Mucosa of stomach (tissue), 1 donor: ENCODE results near the gene CTIF.
A peak's percentile ranks its signal among the peaks of the same experiment; 100 is the strongest.

Experiments used
- H3K27me3 ChIP-seq: one replicate; pipeline ENCODE4 v1.7.0; 2013; ENCODE audit warnings: mild to moderate bottlenecking, low read length; ENCODE audit not compliant: control insufficient read depth, insufficient read depth
- H3K36me3 ChIP-seq: one replicate; pipeline ENCODE4 v1.7.0; 2013; ENCODE audit warnings: low read length; ENCODE audit not compliant: control insufficient read depth, insufficient read depth
- H3K4me1 ChIP-seq: one replicate; pipeline ENCODE4 v1.7.0; 2013; ENCODE audit warnings: mild to moderate bottlenecking, low read length; ENCODE audit not compliant: control insufficient read depth, insufficient read depth
- H3K4me3 ChIP-seq: one replicate; pipeline ENCODE4 v1.7.0; 2013; ENCODE audit warnings: low read length
- H3K9ac ChIP-seq: one replicate; pipeline ENCODE4 v1.7.0; 2013; ENCODE audit warnings: mild to moderate bottlenecking, low read length, moderate library complexity
- H3K9me3 ChIP-seq: one replicate; pipeline ENCODE4 v1.7.0; 2013; ENCODE audit warnings: mild to moderate bottlenecking, low read length, moderate library complexity; ENCODE audit not compliant: control insufficient read depth
- donor health status: Pancreatic carcinoma.

The CTIF gene

DNA sequence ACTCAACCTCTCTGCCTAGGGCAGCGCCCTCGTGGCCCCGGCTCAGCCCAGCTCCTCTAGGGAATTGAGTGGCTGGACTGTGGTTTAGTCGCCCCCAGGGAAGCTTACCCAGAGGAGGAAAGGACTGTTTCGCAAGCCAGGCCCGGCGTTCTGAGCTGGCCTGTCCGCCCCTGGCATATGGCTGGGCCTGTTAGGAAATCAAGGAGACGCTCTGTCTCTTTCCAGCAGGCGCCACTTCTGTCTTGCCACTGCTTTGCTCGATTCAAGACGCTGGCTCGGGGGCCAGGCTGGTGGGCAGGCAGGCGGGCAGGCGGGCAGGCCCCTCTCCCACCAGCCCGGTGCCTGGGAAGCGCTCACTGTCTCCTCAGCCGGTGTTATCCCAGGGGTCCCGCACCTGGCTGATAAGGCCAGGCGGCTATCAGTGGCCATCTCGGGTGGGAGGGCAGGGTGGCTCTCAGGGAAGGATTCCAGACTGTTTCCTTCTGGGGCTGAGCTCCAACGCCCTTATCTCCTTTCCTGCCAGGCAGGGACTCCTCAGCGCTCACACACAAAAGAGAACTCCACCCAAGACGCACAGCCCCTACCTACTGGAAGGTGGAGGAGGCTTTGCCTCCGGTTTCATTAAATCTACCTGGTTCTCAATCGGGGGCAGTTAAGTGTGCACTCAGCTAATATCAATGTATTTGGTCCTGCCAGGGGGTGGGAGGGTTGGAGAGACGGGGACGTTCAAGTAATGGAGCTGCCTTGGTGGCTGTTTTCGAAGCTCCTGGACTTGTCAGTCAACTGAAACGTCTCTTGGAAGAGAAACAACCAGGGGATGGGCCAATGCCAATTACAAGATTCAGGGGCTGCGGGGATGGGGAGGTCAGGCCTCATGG is 302.8 kb downstream of the CTIF start:
- H3K9ac ChIP-seq: no peak overlapping the region
- no peaks in the 10 kb centered on the region for H3K27me3 ChIP-seq
- no peak overlapping the region for H3K4me3 ChIP-seq
- H3K9me3 ChIP-seq: no peaks in the 10 kb centered on the region
- H3K36me3 ChIP-seq: no peaks in the 10 kb centered on the region
- H3K4me1 ChIP-seq: peaks cover 22% of the 10 kb centered on the region

DNA sequence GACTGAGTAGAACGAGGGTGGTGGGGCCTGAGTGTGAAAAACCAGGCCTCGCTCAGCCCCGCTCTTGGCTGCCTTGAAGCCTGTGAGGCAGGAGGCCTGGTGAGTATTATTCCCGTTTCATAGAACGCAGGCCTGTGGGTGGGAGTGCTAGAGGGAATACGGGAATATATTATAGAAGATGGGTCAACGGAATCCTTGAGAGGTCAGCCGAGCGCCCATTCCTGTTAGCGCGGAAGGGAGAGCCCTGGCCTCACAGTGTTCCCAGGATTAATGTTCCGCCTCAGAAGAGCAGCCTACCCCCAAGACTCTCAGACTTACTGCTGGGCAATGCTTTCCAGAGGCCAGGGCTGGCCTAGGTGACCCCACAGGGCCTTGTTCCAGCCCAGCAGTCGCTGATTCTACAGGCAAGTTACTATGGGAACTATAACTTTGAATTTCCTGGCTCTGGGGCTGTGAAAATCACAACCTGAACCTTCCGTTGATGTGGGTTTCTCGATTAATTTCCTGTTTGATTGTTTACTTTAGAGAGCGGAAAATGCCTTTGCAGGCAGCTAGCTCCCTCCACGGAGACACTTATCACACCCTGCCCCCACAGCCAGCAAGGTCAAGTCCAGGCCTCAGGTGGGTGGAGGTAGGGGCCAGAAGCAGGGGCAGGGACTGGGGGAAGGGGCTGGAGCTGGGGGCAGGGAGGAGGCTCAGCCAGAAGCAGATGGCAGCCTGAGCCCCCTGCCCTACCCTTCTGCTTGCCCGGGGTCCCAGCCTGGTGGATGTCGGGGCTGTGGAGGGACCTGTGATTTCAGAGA is 303.6 kb downstream of the CTIF start:
- H3K4me1 ChIP-seq: peaks cover 22% of the 10 kb centered on the region
- no peaks in the 10 kb centered on the region for H3K36me3 ChIP-seq
- no peaks in the 10 kb centered on the region for H3K9me3 ChIP-seq
- H3K4me3 ChIP-seq: no peak overlapping the region
- H3K9ac ChIP-seq: no peak overlapping the region
- H3K27me3 ChIP-seq: no peaks in the 10 kb centered on the region

DNA sequence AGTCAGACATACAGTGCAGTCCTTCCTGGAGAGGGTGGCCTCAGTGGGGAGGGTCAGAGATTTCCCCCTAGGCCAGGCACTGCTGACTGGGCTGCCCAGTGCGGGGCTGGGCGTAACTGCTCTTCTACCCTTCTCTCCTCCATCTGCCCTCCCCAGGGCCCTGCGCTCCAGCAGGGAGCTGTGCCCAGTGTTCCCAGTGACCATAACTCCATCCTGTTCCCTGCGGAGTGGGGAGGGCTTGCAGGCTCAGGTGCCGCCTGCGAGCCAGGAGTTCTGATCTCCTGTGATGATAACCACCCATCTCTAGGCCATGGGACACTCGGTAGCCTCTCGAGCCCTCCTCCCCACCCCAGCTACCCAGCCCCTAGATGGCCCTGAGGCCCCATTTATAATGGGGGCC is 304.3 kb downstream of the CTIF start:
- H3K4me3 ChIP-seq: no peak overlapping the region
- no peaks in the 10 kb centered on the region for H3K27me3 ChIP-seq
- peaks cover 22% of the 10 kb centered on the region for H3K4me1 ChIP-seq
- no peaks in the 10 kb centered on the region for H3K36me3 ChIP-seq
- H3K9ac ChIP-seq: no peak overlapping the region
- H3K9me3 ChIP-seq: no peaks in the 10 kb centered on the region

DNA sequence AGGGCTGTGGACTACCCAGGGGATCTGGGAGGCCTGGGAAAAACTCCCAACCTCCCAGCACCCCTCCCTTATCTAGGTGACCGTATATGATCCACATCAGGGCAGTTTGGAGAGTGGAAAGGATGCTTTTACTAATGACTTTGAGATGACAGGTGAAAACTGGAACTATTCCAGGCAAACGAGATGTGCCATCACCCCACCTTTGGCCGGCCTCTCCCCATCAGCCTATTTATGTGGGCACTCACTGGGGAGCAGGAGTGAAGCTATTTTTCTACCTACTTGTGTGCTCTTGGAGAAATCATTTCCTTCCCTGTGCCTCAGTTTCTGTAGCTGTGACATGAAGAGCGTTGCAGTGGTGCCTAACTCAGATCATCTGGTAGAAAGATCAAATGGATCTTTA is 304.8 kb downstream of the CTIF start:
- H3K9me3 ChIP-seq: no peaks in the 10 kb centered on the region
- H3K4me1 ChIP-seq: peaks cover 22% of the 10 kb centered on the region
- H3K36me3 ChIP-seq: no peaks in the 10 kb centered on the region
- H3K27me3 ChIP-seq: no peaks in the 10 kb centered on the region
- H3K4me3 ChIP-seq: no peak overlapping the region
- H3K9ac ChIP-seq: no peak overlapping the region

DNA sequence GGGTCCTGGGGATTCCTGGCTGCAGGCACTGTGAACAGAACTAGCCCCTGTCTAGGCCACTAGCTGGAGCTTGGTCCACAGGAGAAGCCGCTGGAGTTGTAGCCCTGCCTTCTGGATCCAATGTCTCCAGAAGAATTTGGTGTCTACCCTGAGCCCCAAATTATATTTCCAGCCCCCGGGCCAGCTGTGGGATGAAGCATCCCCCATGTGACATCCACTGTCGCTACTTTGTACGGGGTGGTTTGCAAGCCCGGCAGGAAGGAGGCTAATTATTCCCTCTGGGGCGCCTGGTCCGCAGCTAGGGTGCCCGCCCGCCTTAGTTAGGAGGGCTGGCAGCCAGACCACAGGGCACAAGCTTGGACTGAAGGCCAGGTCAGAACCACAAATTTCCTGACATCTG is 305.4 kb downstream of the CTIF start:
- no peaks in the 10 kb centered on the region for H3K27me3 ChIP-seq
- no peaks in the 10 kb centered on the region for H3K36me3 ChIP-seq
- peaks cover 22% of the 10 kb centered on the region for H3K4me1 ChIP-seq
- no peak overlapping the region for H3K4me3 ChIP-seq
- no peaks in the 10 kb centered on the region for H3K9me3 ChIP-seq
- H3K9ac ChIP-seq: no peak overlapping the region

DNA sequence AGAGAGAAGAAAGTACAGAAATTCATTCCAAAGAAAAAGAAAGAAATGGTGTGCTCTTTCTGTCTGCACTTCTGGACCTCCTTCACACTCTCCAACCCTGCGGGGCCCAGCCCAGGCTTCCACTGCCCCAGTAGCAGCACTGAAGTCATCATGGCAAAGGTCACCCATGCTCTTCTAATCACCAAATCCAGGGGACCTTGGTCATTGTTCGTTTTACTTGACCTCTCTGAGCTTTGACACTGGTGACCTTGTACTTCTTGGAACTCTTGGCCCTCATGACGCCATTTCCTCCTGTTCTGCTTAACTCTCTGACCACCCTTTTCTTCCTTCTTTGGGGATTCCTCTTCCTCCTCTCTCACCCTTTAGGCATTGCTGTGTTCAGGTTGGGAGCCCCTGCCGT is 306.3 kb downstream of the CTIF start:
- Histone ChIP-seq H3K4me3 (no peak overlapping the region), H3K4me1 (peaks cover 23% of the 10 kb centered on the region), H3K9ac (no peak overlapping the region), H3K9me3 (no peaks in the 10 kb centered on the region), H3K36me3 (no peaks in the 10 kb centered on the region), H3K27me3 (no peaks in the 10 kb centered on the region)

DNA sequence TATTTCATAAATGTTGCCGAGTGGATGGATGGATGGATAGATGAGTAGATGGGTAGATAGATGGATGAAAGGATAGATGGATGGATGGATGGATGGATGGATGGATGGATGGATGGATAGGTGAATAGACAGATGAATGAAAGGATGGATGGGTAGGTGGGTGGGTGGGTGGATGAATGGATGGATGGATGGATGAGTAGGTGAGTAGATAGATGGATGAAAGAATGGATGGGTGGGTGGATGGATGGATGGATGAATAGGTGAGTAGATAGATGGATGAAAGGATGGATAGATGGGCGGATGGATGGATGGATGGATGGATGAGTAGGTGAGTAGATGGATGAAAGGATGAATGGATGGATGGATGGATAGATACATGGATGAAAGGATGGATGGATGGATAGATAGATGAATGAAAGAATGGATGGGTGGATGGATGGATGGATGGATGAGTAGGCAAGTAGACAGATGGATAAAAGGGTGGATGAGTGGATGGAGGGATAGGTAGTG is 307.6 kb downstream of the CTIF start:
- H3K9me3 ChIP-seq: no peaks in the 10 kb centered on the region
- no peaks in the 10 kb centered on the region for H3K36me3 ChIP-seq
- no peaks in the 10 kb centered on the region for H3K27me3 ChIP-seq
- H3K4me1 ChIP-seq: peaks cover 31% of the 10 kb centered on the region
- H3K4me3 ChIP-seq: no peak overlapping the region
- no peak overlapping the region for H3K9ac ChIP-seq

DNA sequence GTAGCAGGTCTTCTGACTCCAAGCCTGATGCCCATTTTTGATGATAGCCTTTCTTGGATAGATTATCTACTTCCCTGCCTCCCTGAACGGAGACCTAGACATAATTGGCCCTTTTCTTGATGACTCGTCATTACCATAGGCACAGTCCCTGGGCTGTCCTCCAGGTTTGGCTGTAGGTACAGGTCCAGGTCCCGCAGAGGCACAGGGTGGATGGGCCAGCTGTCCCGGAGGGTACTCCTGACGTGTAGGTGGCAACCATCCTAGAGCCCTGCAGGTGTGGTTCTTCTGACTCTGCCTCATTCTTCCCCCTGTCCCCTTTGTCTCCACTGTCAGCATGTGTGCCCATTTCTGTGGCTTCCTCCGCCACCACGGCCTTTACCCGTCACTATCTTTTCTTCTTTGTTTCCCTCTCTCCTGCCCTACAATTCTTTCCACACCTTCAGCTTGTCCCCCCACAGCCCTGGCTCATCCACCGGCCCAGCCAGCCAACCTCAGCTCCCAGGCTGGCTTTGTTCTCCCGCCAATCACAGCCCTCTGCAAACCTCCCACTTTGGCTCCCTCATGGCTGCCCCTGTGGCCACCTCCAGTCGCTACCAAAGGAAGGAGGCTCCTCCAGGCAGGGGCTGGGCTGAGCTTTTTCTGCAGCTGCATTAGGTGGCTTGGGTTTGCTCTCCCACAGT is 309.1 kb downstream of the CTIF start:
- Histone ChIP-seq H3K9me3 (no peaks in the 10 kb centered on the region), H3K4me3 (no peak overlapping the region), H3K27me3 (no peaks in the 10 kb centered on the region), H3K4me1 (peaks cover 17% of the 10 kb centered on the region), H3K9ac (no peak overlapping the region), H3K36me3 (no peaks in the 10 kb centered on the region)

DNA sequence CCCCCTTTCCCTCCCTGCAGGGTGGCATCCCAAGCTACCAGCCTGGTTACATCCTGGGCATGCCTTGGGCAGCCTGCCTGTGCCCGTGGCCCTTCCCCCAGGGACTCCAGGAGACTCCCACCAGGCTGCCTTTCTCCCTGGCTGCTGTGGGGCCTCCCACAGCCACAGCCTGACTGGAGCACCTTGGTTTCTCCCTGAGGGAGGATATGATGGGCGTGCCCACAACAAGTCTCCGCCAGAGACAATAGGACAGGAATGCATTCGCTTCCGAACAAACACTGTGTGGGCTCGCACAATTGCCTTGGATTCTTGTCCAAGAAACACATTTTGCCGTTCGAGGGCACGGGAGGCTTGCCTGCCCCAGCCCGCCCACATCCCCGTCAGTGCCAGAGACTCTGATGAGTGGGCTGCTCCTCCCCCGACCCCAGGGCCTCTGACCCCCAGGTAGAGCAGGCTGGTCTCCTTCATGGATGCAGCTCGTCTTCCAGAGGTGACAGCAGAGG is 309.9 kb downstream of the CTIF start:
- H3K9me3 ChIP-seq: no peaks in the 10 kb centered on the region
- H3K4me1 ChIP-seq: peaks cover 13% of the 10 kb centered on the region
- no peaks in the 10 kb centered on the region for H3K27me3 ChIP-seq
- no peaks in the 10 kb centered on the region for H3K36me3 ChIP-seq
- no peak overlapping the region for H3K9ac ChIP-seq
- no peak overlapping the region for H3K4me3 ChIP-seq

DNA sequence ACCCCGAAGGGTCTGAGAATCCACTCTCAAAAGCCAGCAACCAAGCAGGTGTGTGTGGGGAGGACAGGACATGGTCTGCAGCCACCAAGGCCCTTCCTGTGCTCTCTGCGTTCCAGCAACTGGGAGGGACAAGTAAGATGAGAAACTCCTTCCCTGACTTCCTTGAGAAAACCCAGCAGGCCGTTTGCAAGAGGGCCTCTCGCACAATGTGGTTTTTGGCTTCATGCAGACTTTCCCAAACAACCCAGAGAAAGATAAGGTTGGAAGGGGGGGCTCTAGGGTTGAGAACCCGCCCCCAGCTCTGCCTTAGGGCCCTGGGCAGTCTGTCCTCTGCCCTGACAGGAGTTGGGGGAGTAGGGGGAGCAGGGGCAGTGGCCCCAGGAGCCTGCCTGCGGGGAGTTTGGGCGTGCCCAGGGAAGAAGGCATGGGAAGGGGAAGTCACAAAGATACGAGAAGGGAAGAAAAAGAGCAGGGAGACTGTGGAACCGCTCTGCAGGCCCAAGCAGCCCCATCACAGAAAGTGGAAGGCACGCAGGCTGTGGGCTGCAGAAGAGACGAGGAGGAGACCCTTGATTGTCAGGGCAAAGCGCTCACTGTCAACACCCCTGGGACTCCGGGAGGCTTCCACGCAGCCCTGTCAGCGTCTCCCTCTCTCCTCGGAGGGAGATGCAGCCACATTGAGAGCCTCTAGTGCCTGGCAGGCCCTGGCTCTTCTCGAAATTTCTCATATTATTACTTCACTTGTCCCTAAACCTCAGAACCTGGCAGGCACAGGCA is 312.2 kb downstream of the CTIF start:
- Histone ChIP-seq H3K36me3 (no peaks in the 10 kb centered on the region), H3K27me3 (no peaks in the 10 kb centered on the region), H3K9ac (peak overlapping the region; percentile 29), H3K4me3 (no peak overlapping the region), H3K9me3 (no peaks in the 10 kb centered on the region), H3K4me1 (peaks cover 13% of the 10 kb centered on the region)

DNA sequence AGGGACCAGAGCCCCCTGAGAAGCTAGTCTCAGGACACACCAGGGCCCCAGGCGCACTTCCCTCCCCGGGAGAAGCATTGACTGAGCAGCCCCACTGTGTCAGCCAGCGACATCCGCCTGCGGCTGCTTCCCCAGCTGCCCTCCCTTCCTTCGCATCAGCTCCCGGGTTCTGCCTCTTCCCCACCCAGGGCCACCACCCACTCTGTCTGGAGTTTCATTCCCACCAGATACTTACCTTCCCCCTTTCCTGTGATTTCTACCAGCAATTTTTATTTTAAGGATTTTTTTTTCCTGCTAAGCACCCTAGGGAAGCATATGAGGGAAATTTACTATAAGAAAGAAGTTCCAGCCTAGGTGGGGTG is 312.7 kb downstream of the CTIF start:
- H3K9ac ChIP-seq: no peak overlapping the region
- no peaks in the 10 kb centered on the region for H3K36me3 ChIP-seq
- no peaks in the 10 kb centered on the region for H3K27me3 ChIP-seq
- peaks cover 13% of the 10 kb centered on the region for H3K4me1 ChIP-seq
- no peak overlapping the region for H3K4me3 ChIP-seq
- no peaks in the 10 kb centered on the region for H3K9me3 ChIP-seq
